DOHH2 (cell line): ENCODE results near the gene DOCK8.

Experiments
- H3F3A ChIP-seq: fragments of 200-600 bp; sonication (generic), shearing (Covaris generic); 2 replicates; pipeline ENCODE4 v1.6.0; 2016; ENCODE audit warnings: antibody characterized with exemption, mild to moderate bottlenecking; ENCODE audit not compliant: control insufficient read depth, insufficient read depth
- H3K27ac ChIP-seq: fragments of 200-600 bp; sonication (generic); 2 replicates; pipeline ENCODE4 v1.5.1; 2014; ENCODE audit warnings: low read depth, mild to moderate bottlenecking, low read length, moderate library complexity
- H3K27me3 ChIP-seq: fragments of 200-600 bp; sonication (generic); 2 replicates; pipeline ENCODE4 v1.6.1; 2014; ENCODE audit warnings: mild to moderate bottlenecking, low read length, mixed read lengths; ENCODE audit not compliant: control insufficient read depth
- H3K36me3 ChIP-seq: fragments of 200-600 bp; sonication (generic); 2 replicates; pipeline ENCODE4 v1.6.1; 2014; ENCODE audit warnings: mild to moderate bottlenecking, low read length, moderate library complexity, mixed read lengths; ENCODE audit not compliant: control insufficient read depth
- H3K4me1 ChIP-seq: fragments of 200-600 bp; sonication (generic); 2 replicates; pipeline ENCODE4 v1.6.1; 2014; ENCODE audit warnings: mild to moderate bottlenecking, low read length, mixed read lengths; ENCODE audit not compliant: control insufficient read depth
- H3K4me2 ChIP-seq: fragments of 200-600 bp; sonication (generic); 2 replicates; pipeline ENCODE4 v1.6.0; 2014; ENCODE audit warnings: mild to moderate bottlenecking, low read length, moderate library complexity
- H3K4me3 ChIP-seq: fragments of 200-600 bp; sonication (generic); 2 replicates; pipeline ENCODE4 v1.5.1; 2014; ENCODE audit warnings: mild to moderate bottlenecking, low read length, mixed read lengths
- H3K79me2 ChIP-seq: fragments of 200-600 bp; sonication (generic); 2 replicates; pipeline ENCODE4 v1.6.1; 2014; ENCODE audit warnings: mild to moderate bottlenecking, low read length, mixed read lengths; ENCODE audit not compliant: control insufficient read depth
- H3K9me2 ChIP-seq: fragments of 200-600 bp; sonication (generic); replicated peaks from 2 replicates; pipeline ENCODE4 v1.6.1; 2014; ENCODE audit warnings: mild to moderate bottlenecking, low read length, mixed read lengths; ENCODE audit not compliant: control insufficient read depth
- H3K9me3 ChIP-seq: fragments of 200-600 bp; sonication (generic); 2 replicates; pipeline ENCODE4 v1.6.1; 2014; ENCODE audit warnings: antibody characterized with exemption, low read length, mixed read lengths; ENCODE audit not compliant: control insufficient read depth, insufficient read depth
- H4K20me1 ChIP-seq: fragments of 200-600 bp; sonication (generic); 2 replicates; pipeline ENCODE4 v1.6.0; 2014; ENCODE audit warnings: low read depth, mild to moderate bottlenecking, antibody characterized with exemption, low read length, moderate library complexity; ENCODE audit not compliant: control insufficient read depth, insufficient read depth
- EZH2phosphoT487 ChIP-seq: fragments of 200-600 bp; sonication (generic); IDR thresholded peaks from 2 replicates; pipeline ENCODE4 v1.6.1; 2017; ENCODE audit warnings: borderline replicate concordance, mild to moderate bottlenecking, antibody characterized with exemption, low read length, moderate library complexity, mixed read lengths
- TF ChIP-seq, protein P1 (sequence below): fragments of 200-600 bp; sonication (generic); IDR thresholded peaks from one replicate; pipeline ENCODE4 v1.5.1; 2014; ENCODE audit warnings: antibody characterized with exemption, mild to moderate bottlenecking, low read depth, low read length; ENCODE audit not compliant: poor library complexity, severe bottlenecking

The DOCK8 gene

DNA sequence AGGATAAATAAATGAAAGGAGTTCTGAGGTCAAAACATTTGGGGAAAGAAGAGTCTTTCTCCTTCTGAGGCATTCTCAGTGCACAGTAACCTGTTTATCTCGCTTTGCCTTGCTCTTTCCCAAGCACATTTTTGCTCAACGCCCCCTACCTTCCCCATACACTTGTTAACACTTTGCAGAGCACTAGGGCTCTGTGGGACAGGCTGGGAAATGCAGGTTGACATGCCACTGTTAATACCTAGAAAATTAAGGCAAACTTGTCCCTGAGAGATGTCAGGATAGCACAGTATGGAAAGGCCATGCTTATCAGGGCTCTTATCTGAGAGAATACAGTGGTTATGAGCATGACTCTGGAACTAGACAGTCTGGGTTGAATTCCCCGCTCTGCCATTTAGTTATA is 152.0 kb downstream of the DOCK8 start:
- Histone ChIP-seq H3K27me3 (no peaks in the 10 kb centered on the region), H3K79me2 (no peaks in the 10 kb centered on the region), H3K36me3 (peaks cover 42% of the 10 kb centered on the region), H3F3A (no peaks in the 10 kb centered on the region), H3K4me1 (no peaks in the 10 kb centered on the region), H3K9me2 (no peaks in the 10 kb centered on the region), H4K20me1 (no peaks in the 10 kb centered on the region), H3K4me3 (no peak overlapping the region), H3K4me2 (no peak overlapping the region), H3K27ac (no peak overlapping the region), H3K9me3 (no peaks in the 10 kb centered on the region)
- TF ChIP-seq, protein P1, sequence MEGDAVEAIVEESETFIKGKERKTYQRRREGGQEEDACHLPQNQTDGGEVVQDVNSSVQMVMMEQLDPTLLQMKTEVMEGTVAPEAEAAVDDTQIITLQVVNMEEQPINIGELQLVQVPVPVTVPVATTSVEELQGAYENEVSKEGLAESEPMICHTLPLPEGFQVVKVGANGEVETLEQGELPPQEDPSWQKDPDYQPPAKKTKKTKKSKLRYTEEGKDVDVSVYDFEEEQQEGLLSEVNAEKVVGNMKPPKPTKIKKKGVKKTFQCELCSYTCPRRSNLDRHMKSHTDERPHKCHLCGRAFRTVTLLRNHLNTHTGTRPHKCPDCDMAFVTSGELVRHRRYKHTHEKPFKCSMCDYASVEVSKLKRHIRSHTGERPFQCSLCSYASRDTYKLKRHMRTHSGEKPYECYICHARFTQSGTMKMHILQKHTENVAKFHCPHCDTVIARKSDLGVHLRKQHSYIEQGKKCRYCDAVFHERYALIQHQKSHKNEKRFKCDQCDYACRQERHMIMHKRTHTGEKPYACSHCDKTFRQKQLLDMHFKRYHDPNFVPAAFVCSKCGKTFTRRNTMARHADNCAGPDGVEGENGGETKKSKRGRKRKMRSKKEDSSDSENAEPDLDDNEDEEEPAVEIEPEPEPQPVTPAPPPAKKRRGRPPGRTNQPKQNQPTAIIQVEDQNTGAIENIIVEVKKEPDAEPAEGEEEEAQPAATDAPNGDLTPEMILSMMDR: no peak
- no peak for TF ChIP-seq EZH2phosphoT487

DNA sequence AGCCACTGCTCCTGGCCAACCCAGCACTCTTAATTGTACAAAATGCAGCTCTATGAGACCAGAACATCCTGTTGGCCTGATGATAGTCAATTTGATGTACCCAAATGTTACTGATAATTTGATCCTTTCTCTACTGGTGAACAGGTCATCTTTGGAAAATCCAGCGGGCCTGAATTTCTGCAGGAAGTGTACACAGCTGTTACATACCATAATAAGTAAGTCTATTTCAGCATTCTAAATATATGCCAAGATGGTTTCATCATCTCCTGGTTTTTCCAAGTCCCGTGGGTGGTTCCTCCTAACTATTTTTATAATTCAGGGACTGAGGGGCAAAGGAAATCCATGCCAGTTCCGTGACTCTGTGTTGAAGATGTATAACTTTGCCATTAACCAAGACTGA is 155.4 kb downstream of the DOCK8 start:
- H3K4me3 ChIP-seq: no peak overlapping the region
- no peak overlapping the region for H3K4me2 ChIP-seq
- H3K27me3 ChIP-seq: no peaks in the 10 kb centered on the region
- no peaks in the 10 kb centered on the region for H3F3A ChIP-seq
- H4K20me1 ChIP-seq: no peaks in the 10 kb centered on the region
- no peaks in the 10 kb centered on the region for H3K9me2 ChIP-seq
- TF ChIP-seq, protein P1: no peak
- TF ChIP-seq EZH2phosphoT487: no peak
- no peak overlapping the region for H3K27ac ChIP-seq
- H3K9me3 ChIP-seq: no peaks in the 10 kb centered on the region
- no peaks in the 10 kb centered on the region for H3K79me2 ChIP-seq
- H3K36me3 ChIP-seq: peaks cover 55% of the 10 kb centered on the region
- no peaks in the 10 kb centered on the region for H3K4me1 ChIP-seq

DNA sequence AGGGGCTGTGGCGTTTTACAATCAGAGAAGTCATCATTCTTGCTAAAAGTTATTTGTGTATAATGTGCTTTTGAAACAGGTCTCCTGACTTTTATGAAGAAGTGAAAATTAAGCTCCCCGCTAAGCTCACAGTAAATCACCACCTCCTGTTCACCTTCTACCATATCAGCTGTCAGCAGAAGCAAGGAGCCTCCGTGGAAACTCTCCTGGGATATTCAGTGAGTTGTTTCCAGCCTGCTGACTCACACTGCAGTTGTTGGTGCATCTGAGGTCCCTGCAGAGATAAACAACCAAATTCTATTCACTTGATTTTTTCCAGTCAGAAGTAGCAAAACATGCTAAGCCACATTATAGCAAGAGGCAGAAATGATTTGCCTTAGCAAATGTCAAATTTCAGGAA is 156.7 kb downstream of the DOCK8 start:
- Histone ChIP-seq H3K4me3 (no peak overlapping the region), H3K4me2 (no peak overlapping the region), H3K79me2 (no peaks in the 10 kb centered on the region), H3K27ac (no peak overlapping the region), H3K27me3 (no peaks in the 10 kb centered on the region), H4K20me1 (no peaks in the 10 kb centered on the region), H3K36me3 (peaks cover 53% of the 10 kb centered on the region), H3F3A (no peaks in the 10 kb centered on the region), H3K9me3 (no peaks in the 10 kb centered on the region), H3K4me1 (no peaks in the 10 kb centered on the region), H3K9me2 (no peaks in the 10 kb centered on the region)
- TF ChIP-seq, protein P1: no peak
- TF ChIP-seq EZH2phosphoT487: no peak

DNA sequence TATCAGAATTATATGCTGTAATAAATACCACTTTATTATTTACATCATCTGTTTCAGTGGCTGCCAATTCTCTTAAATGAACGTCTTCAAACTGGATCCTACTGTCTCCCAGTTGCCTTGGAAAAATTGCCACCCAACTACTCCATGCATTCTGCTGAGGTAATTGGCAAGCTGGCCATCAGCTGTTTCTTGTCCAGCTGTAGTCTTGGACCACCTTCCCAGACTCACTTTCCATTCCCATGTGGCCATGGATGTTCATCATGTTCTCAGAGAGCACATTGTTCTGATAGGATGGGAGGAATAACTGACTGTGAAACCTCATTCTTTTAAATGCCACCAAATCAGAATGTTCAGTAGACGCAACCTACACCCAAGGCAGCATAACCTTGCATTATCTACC is 157.5 kb downstream of the DOCK8 start:
- peaks cover 54% of the 10 kb centered on the region for H3K36me3 ChIP-seq
- H3K4me2 ChIP-seq: no peak overlapping the region

More for the DNA sequence above, 157.5 kb downstream of the DOCK8 start:
- Histone ChIP-seq H3K27ac (no peak overlapping the region), H3K9me3 (no peaks in the 10 kb centered on the region), H3K27me3 (no peaks in the 10 kb centered on the region), H3K79me2 (no peaks in the 10 kb centered on the region), H3K4me1 (no peaks in the 10 kb centered on the region), H3K4me3 (no peak overlapping the region), H3F3A (no peaks in the 10 kb centered on the region), H4K20me1 (no peaks in the 10 kb centered on the region), H3K9me2 (no peaks in the 10 kb centered on the region)
- TF ChIP-seq EZH2phosphoT487: no peak
- TF ChIP-seq, protein P1: no peak
